ENCODE results near the gene MAP2K3.

DNA sequence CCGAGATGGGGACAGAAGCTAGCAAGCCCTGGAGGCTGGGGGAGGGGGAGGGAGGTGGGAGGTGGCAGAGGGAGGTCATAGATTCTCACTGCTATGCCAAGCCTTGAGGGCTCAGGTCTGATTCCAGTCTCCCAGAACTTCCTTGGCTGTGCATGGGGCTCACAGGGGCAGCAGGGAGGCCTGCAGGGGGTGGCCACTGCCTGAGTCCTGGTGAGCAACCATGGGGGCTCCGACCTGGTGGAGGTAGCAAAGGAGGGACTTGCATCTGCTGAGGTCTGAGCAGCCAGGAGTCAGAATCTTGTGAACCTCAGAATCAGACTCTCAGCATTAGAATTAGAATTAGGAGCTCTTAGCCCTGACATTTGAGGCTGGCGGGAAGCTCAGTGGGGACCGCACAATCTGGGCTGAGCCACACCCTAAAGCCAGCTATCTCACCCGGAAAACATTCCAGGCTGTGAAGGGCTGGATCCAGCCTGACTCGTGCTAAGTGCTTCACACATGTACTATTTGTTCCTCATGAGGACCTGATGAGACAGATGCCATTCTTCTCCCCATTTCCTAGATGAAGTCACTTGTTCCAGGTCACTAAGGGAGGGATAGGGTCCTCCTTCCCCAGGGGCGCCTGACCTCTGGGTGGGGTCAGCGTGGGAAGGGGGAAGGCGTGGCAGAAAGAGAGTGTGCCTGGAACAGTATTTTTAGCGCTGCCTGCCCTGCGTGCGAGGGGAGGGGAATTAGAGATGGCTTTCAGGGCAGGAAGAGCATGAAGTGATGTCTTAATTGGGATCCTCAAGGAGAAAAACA lies 74.4 kb downstream of the MAP2K3 start:
- TF ChIP-seq POLR2A (IDR thresholded peaks at IDR 0.05; ENCODE audit: low read depth, low read length) (no peak), POLR2AphosphoS5 (IDR thresholded peaks at IDR 0.05; ENCODE audit: low read depth, low read length) (no peak), TAF1 (IDR thresholded peaks at IDR 0.05; ENCODE audit: low read depth, low read length) (no peak), SPI1 (IDR thresholded peaks at IDR 0.05; ENCODE audit: low read depth, low read length) (no peak), PAX5 (IDR thresholded peaks at IDR 0.05; ENCODE audit: insufficient read depth, low read length, severe bottlenecking) (no peak)

All from GM12891 (cell line).